Globus pallidus (tissue), 1 donor: ENCODE data around the gene SCN3B.

Experiments
- DNase-seq: peaks from one replicate; pipeline ENCODE4 v3.0.0-alpha.2; 2015; ENCODE audit warnings: low spot score

SCN3B gene

DNA sequence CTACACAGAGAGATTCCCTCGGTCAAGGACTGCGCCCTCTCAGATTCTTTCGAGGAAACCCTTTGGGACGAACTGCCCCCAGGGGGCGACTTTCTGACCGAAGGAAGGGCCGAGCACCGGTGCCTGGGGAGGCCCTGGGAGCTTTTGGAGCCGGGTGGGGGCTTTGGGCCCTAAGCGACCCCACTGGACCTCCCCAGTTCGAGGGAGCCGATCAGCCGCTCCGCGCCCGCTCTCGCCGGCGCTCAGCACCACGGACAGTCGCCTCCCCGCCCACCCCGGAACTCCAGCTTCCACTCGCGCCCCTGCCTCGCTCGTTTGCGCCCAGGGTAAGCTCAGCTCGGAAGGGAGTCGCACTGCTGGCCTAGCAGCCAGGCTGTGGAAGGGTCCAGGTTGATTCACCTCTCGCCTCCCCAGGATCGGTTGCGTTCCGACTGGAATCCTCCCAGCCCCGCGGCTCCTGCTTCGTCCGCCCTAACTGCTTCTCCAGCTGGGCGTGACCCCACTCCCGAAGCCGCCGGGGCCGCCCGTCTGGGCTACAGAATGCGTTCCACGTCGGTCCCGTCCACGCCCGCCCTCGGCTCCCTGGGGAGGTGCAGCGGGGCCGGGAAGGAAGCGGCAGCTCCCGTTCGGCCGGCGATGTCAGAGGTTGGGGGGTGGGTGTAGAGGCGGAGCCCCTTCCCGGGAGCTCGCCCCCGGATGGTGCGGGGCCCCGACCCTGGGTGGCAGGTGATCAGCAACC is 428 bp downstream of the SCN3B start:
- DNase-seq: no peak

DNA sequence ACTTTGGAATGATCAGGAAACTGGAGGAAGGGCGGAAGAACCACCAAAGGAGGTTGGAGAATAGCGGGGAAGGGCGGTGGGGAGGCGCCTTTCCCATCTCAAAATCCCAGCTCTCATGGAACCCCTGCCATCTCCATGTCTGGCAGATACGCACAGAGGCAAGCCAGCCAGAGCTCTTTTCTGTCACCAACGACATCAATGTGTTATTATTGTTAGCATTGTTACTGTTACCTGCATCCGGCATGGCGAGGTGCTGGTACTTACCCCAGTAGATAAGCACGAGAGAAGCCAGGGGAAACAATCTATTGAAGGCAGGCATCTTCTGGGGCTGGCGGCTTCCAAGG is 969 bp downstream of the SCN3B start:
- DNase-seq: no peak

DNA sequence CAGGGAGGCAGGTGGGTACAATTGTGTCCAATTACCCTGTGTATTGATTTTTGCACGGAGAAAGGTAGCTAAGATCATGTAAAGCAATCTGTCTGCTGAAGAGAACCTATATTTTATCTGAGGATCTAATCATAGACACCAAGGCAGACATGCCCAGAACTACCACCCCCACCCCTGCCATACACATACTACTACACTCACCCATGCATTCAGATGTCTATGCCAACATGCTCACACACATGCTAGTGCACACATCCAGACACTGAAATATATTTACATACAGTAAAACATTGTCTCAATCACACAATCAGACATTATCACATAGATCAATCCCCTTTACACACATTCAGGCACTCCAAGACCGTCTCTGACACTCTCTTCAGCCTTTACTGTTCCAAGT is 1.8 kb downstream of the SCN3B start:
- no peak for DNase-seq

DNA sequence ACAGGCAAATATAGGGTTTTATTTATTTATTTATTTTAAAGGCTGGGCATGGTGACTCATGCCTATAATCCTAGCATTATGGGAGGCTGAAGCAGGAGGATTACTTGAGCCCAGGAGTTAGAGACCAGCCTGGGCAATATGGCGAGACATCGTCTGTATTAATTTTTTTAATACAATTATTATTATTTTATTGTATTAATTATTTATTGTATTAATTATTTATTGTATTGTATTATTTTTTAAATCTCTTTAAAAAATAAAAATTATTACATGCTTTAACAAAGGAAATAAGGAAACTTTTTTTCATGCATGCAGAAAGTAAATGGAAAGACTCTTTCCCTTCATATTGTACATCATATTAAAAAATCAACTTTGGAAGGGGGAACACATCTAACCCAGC is 3.5 kb downstream of the SCN3B start:
- no peak for DNase-seq

DNA sequence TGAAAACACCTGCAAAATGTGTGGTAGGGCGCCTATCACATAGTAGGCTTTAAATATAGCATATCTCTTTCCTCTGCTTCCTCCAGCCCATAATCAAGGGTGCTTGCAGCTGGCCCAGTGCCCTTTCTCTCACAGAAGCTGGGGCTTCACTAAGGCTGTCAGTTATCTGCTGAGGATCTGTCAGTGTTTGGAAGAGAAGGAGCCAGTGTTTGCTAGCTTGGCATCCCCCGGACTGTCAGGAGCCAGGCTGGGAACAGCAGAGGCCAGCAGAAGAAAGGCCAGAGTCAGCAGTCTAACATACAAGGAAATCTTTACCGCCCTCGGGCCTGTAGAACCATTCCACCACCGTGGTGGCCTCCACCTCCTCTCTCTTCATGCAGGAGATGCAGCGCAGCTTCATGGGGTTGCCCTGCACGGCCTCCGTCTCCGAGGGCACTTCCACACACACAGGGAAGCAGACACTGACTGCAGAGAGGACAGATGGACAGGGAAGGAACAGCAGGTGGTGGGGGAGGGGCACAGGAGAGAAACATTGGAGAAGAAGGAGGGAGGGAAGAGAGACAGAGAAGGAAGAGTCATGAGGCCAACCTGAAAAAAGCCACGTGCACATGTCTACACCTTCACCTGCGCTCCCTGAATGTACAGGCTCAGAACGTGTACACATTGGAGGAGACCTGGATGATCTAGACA is 9.0 kb downstream of the SCN3B start:
- DNase-seq: no peak

DNA sequence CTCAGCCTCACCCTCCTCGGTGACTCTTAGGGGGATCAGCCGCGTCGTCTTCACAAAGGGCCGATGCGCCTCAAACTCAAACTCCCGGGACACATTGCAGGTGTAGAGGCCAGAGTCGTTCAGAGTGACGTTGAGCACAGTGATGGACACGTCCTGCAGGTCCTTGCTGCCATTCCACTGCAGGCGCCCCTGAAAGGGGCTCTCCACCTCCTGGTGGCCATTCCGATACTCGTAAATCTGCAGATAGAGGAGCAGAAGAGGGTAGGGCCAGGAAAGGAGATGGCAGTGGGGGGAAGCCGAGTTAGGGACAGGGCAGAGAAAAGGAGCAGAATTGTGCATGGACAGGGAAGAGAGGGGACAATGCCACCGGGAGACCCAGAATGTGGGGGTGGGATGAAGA is 12.0 kb downstream of the SCN3B start:
- DNase-seq: no peak

DNA sequence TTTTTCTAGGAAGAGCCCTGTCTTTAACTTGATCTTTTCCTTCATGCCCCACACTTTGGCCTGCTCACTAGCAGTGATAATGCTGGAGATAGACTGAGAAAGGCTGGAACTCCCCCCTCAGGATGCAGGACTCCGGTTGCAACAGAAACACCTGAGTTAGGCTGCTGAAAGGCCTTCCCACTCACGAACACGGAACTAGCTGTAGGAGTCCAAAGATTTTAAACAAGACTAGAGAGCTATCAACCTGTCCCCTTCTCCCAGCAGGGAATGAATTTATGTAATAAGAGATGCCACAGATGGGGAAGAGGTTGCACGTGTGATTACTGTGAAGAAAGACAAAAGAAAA is 13.0 kb downstream of the SCN3B start:
- DNase-seq: no peak

DNA sequence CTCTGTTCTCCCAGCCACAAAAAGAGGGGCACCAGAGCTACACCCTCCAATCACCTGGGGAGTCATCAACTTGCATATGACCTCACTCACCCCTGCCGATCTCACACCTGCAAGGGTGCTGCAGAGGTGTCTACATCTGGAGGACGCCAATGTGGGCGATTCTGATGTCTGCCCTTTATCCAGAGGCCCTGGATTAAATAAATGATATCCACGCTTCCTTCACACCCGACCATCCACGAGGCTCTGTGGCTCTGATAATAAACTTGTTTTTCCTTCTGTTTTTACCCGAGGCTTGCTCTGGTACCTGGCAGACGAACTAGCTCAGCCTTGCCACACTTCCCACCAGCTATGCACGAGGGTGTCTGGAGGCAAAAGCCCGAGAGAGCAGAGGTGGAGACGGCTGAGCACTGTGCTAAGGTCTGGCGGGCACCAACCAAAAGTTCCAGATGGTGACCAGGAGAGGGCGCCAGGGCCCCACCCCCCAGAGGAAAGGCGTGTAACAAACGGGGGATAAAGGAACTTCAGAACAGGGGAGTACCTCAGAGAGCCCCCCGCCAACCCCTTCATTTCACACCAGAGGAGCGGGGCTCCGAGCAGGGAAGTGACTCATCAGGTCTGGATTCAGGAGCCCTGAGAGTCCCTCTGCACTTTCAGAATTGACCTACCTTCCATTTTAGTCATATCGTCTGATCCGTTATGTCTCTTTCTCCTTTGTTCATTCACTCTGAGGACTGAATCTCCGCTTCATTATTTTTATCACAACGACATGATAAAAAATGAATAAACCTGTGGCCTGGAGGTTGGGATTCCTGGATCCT is 13.5 kb downstream of the SCN3B start:
- DNase-seq: peak; percentile 7

DNA sequence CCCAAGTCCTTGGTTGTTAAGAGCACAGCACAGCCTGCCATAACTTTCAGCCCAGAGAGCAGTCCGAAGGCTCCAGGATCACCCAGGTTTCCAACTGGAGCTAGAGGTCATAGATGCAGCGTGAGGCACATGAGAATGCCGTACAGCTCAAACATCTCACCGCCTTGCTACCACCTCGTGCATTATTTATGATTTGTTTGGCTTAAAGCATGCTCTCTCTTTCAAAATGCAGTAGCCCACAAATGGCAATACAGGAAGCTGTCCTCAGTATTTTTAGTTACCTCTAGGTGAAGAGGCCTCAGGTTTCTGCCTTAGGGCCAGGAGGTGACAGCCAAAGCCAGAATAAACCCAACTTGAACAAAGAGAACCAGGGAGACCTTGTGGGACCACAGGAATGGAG is 14.4 kb downstream of the SCN3B start:
- DNase-seq: no peak

DNA sequence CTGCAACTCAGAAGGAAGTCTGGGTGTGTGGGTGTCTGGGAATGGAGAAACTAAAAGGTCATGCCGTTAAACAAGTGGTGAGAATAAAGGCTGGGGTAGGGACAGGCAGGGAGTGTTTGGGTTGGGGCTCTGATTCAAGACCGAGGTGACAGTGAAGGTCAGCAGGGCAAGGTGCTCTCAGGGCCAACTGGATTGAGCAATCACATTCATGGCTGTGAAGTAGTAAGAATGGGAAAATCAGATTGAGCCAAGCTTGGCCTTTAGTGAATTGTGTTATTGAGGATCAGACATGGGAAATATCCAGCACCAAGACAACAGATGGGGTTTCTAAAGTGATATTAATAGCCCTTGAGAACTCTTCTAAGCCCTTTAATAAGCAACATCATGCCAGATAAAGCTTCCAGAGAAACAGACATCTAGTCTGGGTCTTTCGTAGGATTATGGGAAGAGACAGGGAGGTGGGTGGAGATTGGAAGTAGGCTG is 24.3 kb downstream of the SCN3B start:
- DNase-seq: no peak

DNA sequence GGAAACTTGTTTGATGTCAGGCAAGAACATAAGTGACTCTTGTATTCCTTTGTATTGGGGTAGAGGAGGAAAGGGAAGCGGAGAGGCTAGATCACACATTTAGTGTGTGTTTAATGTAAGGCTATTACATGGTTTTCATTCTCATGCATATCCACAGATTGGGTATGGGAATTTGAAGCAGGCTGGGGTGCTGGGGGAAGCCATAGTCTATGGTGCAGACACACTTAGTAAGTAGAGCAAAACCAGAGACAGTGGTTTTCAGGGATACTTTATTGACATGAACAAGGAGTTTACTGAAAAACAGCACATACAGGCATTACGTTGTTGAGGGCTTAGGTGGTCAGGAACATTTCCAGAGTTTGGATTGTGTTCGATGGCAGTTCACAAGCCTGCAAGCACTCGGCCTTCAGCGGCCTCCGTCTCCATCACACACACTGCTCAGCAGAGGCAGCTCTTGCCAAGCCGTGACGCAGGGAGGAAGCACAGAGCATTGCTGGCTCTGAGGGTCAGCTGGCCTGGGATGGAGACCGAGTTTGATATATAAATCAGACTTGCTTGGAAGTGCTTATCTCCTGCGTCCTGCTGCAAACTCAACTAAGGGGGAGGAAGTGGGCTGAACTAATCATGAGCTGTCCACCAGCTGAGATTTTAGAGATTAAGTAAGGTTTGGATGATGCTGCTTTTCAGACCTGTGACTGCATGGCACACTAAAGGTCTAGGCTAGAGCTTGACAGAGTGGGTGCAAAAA is 25.3 kb downstream of the SCN3B start:
- peak; percentile 5 for DNase-seq

DNA sequence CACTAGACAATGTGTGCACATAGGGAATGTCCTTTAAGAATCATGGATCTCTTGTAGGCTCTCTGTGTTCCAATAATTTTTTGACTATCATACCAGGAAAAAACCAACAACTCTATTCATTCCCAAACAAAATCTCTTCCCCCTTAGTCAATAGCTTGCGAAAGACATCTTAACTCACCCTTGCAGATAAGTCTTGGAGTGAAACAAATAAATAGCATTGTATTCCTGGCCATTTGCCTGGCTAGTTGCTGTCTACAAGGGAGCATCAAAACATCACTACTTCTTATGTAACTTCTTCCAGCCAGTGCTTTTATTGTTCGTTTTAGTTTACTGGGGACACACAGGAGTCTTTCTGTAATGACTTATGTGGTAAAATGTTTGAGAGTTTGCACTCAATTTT is 29.4 kb downstream of the SCN3B start:
- DNase-seq: no peak

DNA sequence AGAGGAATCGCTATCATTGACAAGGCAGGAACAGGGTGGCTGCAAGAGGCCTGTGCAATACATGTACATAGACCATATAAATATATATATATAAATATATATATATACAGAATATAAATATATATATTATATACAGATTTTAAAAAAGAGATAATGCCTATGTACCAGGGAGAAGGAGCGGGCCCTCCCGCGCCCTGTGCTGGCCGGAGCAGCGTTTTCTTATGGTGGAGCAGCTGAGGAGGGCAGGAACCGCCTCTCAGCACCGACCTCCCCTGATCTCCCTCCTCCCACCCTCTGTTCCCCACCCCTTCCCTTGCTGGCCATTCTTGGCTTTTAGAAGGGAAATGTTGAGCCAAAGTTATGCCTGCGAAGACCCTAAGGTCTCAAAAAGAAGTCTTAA is 31.8 kb downstream of the SCN3B start:
- no peak for DNase-seq

DNA sequence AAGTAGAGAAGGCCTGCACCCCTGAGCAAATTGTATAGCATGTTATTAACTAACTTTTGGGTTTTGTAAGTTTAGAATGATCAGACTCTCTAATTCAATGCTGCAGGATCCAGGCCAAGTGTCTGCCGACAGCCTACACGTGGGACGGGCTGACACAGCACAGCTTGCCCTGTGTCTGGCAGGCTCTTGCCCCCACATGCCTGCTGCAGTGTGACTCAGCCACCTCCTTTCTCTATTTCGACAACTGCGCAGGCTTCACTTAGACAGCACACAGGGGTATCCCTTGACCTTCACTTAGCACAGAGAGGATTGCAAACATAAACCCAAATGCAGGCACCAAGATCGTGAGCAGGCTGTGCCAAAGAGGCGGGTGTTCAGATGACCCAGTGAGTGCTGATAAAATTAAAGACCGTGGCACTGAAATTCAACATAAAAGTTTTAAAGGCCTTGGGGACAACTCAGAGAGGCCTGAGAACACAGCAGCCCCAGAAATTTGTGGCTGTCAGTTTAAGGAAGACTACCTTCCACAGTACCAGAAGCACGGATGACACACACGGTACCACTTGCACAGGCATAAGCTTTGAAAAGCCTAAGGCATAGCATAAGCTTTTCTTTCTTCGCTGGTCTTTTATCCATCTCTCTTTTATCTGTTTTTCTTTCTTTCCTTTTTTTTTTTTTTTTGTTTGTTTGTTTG is 37.8 kb downstream of the SCN3B start:
- DNase-seq: peak; percentile 8

DNA sequence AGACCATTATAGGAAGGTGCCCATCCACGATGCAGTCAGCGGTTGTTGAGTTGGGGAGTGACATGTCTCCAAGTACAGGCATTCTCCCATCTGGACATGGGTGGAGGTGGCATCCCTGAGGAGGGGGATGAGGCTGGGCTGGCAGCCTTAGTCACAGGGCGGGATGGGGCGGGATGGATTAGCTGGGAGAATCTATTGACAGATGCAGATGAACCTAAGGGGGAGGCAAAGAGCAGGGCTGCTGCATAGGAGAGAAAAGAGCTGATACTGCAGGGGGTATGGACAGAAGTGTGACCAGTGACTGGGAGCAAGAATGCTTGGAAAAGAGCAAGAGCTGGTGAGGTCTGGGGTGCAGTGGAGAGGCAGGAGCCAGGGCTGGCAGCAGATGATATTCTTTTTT is 42.7 kb downstream of the SCN3B start:
- no peak for DNase-seq

DNA sequence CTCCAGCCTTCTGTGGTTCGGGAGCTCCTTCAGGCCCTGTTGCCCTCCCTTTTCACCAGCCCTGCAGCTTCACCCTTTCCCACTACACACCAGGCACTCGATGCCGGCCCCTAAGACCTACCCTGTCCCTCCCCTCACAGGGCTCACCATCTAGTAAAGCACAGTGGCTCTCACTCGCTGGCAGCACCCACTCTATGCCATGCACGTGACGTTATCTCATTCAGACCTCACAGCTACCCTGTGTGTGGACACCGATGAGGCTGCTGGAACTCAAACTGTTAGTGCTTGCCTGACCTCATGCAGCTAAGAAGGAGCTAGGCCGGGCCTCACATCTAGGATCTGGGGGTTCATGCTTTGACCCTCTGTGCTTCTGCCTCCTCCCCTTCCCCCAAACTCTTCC is 45.5 kb downstream of the SCN3B start:
- DNase-seq: no peak

DNA sequence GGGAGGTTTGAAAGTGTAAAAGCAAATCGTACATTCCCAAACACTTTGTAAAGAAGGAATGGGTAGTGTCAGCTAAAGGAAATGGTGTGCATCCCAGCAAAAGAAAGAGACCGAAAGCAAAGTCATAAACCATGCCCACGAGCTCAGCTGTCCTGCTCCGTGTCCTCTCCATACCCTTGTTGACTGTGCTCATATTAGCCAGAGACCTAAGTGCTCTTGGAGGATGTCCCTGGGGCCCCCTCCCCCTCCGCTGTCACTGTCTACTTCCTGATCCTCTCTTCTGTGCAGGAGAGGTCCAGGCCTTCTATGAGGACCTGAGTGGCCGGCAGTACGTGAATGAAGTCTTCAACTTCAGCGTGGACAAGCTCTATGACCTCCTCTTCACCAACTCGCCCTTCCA is 46.1 kb downstream of the SCN3B start:
- no peak for DNase-seq

DNA sequence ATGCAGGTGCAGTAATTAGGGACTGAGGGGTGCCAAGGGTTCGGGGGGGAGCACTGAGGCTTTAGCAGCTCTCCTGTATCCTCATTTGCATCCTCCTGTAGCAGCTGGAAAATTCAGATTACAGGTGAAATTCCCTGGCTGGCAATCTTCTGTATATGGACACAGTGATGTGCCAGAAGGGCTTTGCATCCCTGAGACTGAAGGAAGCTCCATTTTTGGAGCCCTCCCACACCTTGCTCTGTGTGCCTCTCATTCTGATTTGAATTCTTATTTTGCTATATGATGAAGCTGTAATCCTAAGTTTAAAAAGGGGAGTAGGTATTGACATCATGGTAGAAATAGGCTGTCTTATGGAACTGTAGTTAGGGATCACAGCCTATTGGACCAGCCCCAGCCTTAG is 46.6 kb downstream of the SCN3B start:
- DNase-seq: no peak

DNA sequence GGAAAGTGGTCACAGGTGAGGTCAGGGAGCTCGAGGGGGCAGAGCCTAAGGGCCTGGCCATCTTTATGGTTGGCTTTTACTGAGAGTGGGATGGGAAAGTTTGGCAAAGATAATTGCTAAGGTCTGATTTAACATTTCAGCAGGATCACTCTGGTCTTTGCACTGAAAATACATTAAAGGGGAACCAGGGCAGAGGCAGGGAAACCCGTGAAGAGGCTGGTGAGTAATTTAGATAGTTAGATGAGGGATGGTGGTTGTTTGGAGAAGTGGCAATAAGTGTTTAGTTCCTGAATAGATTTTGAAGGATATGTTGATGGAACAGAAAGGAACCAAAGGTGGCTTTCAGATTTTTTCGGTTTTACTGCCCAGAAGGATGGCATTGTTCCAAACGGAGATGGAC is 50.8 kb downstream of the SCN3B start:
- DNase-seq: no peak

DNA sequence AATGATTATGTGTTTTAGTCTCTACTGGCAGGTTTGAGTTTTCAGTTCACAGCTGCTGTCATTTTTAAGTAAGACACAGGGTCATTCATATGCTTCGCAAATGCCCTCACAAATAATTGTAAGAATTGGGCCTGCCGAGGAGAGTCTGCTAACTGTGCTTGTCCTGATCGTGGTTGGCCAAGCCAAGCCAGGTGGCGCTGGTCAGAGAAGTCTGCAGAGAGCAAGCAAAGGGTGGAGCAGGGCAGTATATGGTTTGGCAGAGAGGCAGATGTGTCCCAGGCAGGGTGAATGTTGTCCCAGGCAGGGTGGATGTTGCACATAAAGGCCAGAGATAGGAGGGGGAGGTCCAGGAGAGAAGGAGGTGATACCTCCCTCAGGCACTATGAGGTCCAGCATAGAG is 52.7 kb downstream of the SCN3B start:
- no peak for DNase-seq

DNA sequence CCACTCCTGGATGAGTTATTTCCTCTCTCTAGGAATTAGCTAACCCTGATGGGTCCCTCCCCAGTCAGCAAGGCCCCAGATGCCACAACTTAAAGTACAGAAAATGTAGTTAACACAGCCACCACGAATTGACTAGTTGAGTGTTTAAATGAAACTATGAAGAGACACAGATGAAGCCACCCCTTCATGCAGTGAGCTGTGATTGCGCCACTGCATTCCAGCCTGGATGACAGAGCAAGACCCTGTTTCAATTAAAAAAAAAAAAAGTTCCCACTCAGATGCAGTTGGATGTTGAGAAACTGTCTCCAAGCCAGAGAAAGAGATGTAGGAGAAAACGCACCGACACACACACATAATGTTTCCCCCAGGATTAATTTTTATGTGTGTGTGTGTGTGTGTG is 53.3 kb downstream of the SCN3B start:
- DNase-seq: no peak

DNA sequence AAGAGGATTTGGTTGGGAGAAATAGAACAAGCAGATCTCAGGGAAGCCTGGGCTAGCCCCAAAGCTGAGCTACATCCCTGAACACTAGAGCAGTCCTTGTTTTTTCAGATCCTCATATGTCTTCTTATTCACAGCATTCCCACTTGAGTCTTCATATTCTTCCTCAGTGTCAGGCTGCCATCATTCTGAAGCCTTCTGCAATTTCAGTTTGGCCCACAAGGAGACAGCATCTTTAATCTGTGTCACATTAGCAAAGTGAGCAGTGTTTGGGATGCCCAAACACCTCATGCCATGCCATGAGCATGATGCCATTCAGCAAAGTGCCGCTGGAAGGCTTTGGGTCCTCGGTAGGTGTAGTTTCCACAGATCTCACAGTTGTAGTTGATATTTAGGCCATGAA is 56.6 kb downstream of the SCN3B start:
- no peak for DNase-seq
